Endothelial cell (in vitro differentiated cells): ENCODE measurements around the gene TRAM2. TPM values are rescaled to one million over a fixed set of nuclear protein-coding genes. Genes with fewer than 3 reads are reported as not detected.
"Not testable (repeated sequence)": the region's sequence is repeated elsewhere in the genome, so short reads cannot be mapped to it uniquely, and the experiment has no call there.

Experiments
- DNase-seq: peaks from one replicate; pipeline ENCODE4 v3.0.0; 2021; ENCODE audit warnings: low spot score
- H3K27ac Mint-ChIP-seq: one replicate; pipeline ENCODE4 v1.8.0; 2021; ENCODE audit warnings: mixed read lengths, inconsistent platforms; ENCODE audit not compliant: unreplicated experiment
- H3K27me3 Mint-ChIP-seq: one replicate; pipeline ENCODE4 v1.8.0; 2021; ENCODE audit warnings: mild to moderate bottlenecking, moderate library complexity, mixed read lengths, inconsistent platforms; ENCODE audit not compliant: unreplicated experiment
- H3K36me3 Mint-ChIP-seq: one replicate; pipeline ENCODE4 v1.8.0; 2021; ENCODE audit warnings: mild to moderate bottlenecking, low read depth, mixed read lengths, inconsistent platforms; ENCODE audit not compliant: unreplicated experiment
- H3K4me1 Mint-ChIP-seq: one replicate; pipeline ENCODE4 v1.8.0; 2021; ENCODE audit warnings: mild to moderate bottlenecking, mixed read lengths, inconsistent platforms; ENCODE audit not compliant: unreplicated experiment
- H3K4me3 Mint-ChIP-seq: one replicate; pipeline ENCODE4 v1.8.0; 2021; ENCODE audit warnings: mild to moderate bottlenecking, mixed read lengths, inconsistent platforms; ENCODE audit not compliant: unreplicated experiment
- H3K9me3 Mint-ChIP-seq: one replicate; pipeline ENCODE4 v1.8.0; 2021; ENCODE audit warnings: mixed read lengths, inconsistent platforms; ENCODE audit not compliant: unreplicated experiment
- total RNA-seq: library from RNA; stranded (reverse); fragmentation: NEBNext Ultra II Directional; extraction: Animal tissue kit (Norgen Biotek cat#: 25700); gene quantifications from one replicate; pipeline ENCODE4 v1.2.1, GENCODE V29; 2021; ENCODE audit not compliant: unreplicated experiment
- TF ChIP-seq, protein P1 (sequence below): fragments of 200-600 bp; sonication (generic); IDR thresholded peaks from one replicate; pipeline ENCODE4 v1.5.0; 2021; ENCODE audit warnings: antibody characterized with exemption; ENCODE audit not compliant: unreplicated experiment

TRAM2 gene
- total RNA-seq, 1 donor from 2014 or later, result 29.4 TPM

DNA sequence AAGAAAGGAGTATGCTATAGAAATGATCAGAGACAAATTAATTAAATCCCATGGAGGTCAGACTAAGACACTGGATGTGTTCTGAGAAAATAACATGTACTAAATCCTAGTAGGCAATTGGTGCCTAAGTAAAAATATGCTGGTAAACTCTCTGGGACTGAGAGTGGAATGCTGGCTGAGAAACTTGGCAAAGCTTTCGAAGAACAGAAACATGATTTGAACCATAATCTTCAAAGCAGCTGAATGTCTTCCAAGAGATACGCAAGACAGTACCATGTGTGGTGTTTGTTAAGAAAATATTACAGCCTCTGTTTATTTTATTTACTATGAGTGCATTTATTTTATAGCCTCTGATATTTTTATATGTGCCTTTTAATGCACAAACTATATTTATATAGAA is 101.6 kb downstream of the TRAM2 start:
- no peak for DNase-seq
- H3K27ac Mint-ChIP-seq, result no peak overlapping the region
- no peak overlapping the region for H3K4me3 Mint-ChIP-seq
- no peaks in the 10 kb centered on the region for H3K27me3 Mint-ChIP-seq
- H3K4me1 Mint-ChIP-seq, result peaks cover under 1% of the 10 kb centered on the region
- H3K9me3 Mint-ChIP-seq, result no peaks in the 10 kb centered on the region
- TF ChIP-seq, protein P1, sequence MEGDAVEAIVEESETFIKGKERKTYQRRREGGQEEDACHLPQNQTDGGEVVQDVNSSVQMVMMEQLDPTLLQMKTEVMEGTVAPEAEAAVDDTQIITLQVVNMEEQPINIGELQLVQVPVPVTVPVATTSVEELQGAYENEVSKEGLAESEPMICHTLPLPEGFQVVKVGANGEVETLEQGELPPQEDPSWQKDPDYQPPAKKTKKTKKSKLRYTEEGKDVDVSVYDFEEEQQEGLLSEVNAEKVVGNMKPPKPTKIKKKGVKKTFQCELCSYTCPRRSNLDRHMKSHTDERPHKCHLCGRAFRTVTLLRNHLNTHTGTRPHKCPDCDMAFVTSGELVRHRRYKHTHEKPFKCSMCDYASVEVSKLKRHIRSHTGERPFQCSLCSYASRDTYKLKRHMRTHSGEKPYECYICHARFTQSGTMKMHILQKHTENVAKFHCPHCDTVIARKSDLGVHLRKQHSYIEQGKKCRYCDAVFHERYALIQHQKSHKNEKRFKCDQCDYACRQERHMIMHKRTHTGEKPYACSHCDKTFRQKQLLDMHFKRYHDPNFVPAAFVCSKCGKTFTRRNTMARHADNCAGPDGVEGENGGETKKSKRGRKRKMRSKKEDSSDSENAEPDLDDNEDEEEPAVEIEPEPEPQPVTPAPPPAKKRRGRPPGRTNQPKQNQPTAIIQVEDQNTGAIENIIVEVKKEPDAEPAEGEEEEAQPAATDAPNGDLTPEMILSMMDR, result no peak
- H3K36me3 Mint-ChIP-seq, result no peaks in the 10 kb centered on the region

DNA sequence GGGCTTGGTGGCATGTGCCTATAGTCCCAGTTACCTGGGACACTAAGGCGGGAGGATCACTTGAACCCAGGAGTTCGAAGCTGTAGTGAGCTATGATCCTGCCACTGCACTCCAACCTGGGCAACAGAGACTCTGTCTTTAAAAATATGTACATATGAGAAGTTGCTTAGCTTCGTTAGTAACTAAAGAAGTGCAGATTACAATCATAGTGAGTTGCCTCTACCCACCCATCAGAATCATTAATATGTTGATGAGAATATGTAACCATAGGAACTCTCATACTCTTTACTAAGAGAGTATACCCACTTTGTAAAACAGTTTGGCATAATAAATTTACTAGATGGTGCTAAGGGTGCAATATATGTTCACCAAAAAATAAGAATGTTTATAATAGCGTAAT is 102.7 kb downstream of the TRAM2 start:
- Mint-ChIP-seq H3K36me3 (no peaks in the 10 kb centered on the region), H3K9me3 (no peaks in the 10 kb centered on the region), H3K27ac (no peak overlapping the region), H3K4me1 (no peaks in the 10 kb centered on the region), H3K27me3 (no peaks in the 10 kb centered on the region), H3K4me3 (no peak overlapping the region)
- no peak for DNase-seq
- TF ChIP-seq, protein P1, result no peak

DNA sequence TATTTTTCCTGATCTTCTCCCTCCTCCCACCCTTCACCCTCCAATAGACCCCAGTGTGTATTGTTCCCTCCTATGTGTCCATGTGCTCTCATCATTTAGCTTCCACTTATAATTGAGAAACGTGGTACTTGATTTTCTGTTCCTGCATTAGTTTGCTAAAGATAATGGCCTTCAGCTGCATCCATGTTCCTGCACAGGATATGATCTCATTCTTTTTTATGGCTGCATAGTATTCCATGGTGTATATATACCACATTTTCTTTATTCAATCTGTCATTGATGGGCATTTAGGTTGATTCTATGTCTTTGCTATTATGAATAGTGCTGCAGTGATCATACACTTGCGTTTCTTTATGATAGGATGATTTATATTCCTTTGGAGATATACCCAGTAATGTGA is 115.7 kb downstream of the TRAM2 start:
- not testable (repeated sequence) for H3K9me3 Mint-ChIP-seq, H3K27ac Mint-ChIP-seq, H3K4me1 Mint-ChIP-seq, H3K27me3 Mint-ChIP-seq, H3K36me3 Mint-ChIP-seq, DNase-seq, H3K4me3 Mint-ChIP-seq

DNA sequence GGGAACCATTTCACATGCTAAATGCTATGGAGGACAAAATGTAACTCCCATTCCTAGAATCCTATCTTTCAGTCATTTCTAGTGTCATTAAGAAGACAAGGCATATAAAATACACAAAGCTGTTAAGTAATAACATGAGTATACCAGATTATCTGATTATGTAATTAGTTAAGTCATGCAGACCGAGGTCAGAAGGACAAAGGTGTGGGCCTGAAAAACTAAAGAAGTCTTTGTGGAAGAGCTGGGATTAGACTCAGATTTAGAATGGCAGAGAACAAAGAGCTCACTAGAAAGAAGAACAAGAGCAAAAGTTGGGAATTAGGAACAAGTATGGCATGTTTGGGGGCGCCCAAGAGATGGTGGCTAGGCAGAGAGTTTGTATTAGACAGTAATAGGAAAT is 119.8 kb downstream of the TRAM2 start:
- DNase-seq, result no peak
- no peaks in the 10 kb centered on the region for H3K4me1 Mint-ChIP-seq
- no peaks in the 10 kb centered on the region for H3K36me3 Mint-ChIP-seq
- H3K9me3 Mint-ChIP-seq, result no peaks in the 10 kb centered on the region
- no peak overlapping the region for H3K4me3 Mint-ChIP-seq
- TF ChIP-seq, protein P1, result no peak
- no peaks in the 10 kb centered on the region for H3K27me3 Mint-ChIP-seq
- H3K27ac Mint-ChIP-seq, result no peak overlapping the region

DNA sequence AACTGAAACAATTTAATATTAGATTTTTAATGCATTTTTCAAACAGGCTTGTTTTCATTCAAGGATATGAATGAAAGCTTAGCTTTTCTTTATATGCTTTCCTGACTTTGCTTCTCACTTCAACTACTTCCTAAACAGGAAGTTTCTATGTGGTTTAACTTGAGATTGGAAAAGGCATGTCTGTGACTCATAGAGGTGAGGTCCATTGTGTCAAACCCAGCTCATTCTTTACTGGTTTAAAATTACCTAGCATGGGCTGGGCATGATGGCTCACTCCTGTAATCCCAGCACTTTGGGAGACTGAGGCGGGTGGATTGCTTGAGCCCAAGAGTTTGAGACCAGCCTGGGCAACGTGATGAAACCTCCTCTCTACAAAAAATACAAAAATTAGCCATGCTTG is 122.3 kb downstream of the TRAM2 start:
- Mint-ChIP-seq H3K27ac (no peak overlapping the region), H3K4me3 (no peak overlapping the region), H3K36me3 (peaks cover 15% of the 10 kb centered on the region), H3K9me3 (peaks cover 14% of the 10 kb centered on the region), H3K27me3 (no peaks in the 10 kb centered on the region), H3K4me1 (no peaks in the 10 kb centered on the region)
- TF ChIP-seq, protein P1, result no peak
- DNase-seq, result no peak

Other genes with a start within 250 kb of the TRAM2 start
- gene PAQR8, start 214.9 kb downstream of the TRAM2 start, total RNA-seq, result 7.5 TPM
- 29.0 TPM for gene EFHC1, start 156.7 kb downstream of the TRAM2 start, total RNA-seq
- 15.2 TPM for gene TMEM14A, start 94.1 kb upstream of the TRAM2 start, total RNA-seq
- gene GSTA2, start 186.4 kb upstream of the TRAM2 start, total RNA-seq, result not detected
- 1.1 TPM for gene GSTA1, start 226.8 kb upstream of the TRAM2 start, total RNA-seq